ENCODE measurements around the gene ADCY9.

Gene ADCY9

GRCh38 chr16:4087099-4087885 lies 28.9 kb downstream of the ADCY9 start:
- Histone ChIP-seq H3K9me3 (ENCODE audit: severe bottlenecking) (no peaks in the 10 kb centered on the region), H3K4me1 (ENCODE audit: insufficient read depth, poor library complexity, severe bottlenecking) (no peaks in the 10 kb centered on the region), H3K27me3 (ENCODE audit: insufficient read depth, poor library complexity, severe bottlenecking) (no peaks in the 10 kb centered on the region), H3K4me3 (ENCODE audit: severe bottlenecking) (no peak overlapping the region), H3K36me3 (ENCODE audit: low read depth) (no peaks in the 10 kb centered on the region), H3K27ac (ENCODE audit: poor library complexity, severe bottlenecking) (no peak overlapping the region)
- no peak for ATAC-seq (ENCODE audit: low read depth)
- TF ChIP-seq, protein P1, sequence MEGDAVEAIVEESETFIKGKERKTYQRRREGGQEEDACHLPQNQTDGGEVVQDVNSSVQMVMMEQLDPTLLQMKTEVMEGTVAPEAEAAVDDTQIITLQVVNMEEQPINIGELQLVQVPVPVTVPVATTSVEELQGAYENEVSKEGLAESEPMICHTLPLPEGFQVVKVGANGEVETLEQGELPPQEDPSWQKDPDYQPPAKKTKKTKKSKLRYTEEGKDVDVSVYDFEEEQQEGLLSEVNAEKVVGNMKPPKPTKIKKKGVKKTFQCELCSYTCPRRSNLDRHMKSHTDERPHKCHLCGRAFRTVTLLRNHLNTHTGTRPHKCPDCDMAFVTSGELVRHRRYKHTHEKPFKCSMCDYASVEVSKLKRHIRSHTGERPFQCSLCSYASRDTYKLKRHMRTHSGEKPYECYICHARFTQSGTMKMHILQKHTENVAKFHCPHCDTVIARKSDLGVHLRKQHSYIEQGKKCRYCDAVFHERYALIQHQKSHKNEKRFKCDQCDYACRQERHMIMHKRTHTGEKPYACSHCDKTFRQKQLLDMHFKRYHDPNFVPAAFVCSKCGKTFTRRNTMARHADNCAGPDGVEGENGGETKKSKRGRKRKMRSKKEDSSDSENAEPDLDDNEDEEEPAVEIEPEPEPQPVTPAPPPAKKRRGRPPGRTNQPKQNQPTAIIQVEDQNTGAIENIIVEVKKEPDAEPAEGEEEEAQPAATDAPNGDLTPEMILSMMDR (IDR thresholded peaks at IDR 0.05; ENCODE audit: poor library complexity, severe bottlenecking) = no peak
- DNase-seq (ENCODE audit: low spot score) = no peak

GRCh38 chr16:4086153-4086552 lies 30.1 kb downstream of the ADCY9 start:
- Histone ChIP-seq H3K9me3 (ENCODE audit: severe bottlenecking) (no peaks in the 10 kb centered on the region), H3K4me3 (ENCODE audit: severe bottlenecking) (no peak overlapping the region), H3K4me1 (ENCODE audit: insufficient read depth, poor library complexity, severe bottlenecking) (no peaks in the 10 kb centered on the region), H3K36me3 (ENCODE audit: low read depth) (no peaks in the 10 kb centered on the region), H3K27me3 (ENCODE audit: insufficient read depth, poor library complexity, severe bottlenecking) (no peaks in the 10 kb centered on the region), H3K27ac (ENCODE audit: poor library complexity, severe bottlenecking) (no peak overlapping the region)
- ATAC-seq (ENCODE audit: low read depth) (no peak), DNase-seq (ENCODE audit: low spot score) (no peak)
- TF ChIP-seq, protein P1 (IDR thresholded peaks at IDR 0.05; ENCODE audit: poor library complexity, severe bottlenecking) = no peak

DNA sequence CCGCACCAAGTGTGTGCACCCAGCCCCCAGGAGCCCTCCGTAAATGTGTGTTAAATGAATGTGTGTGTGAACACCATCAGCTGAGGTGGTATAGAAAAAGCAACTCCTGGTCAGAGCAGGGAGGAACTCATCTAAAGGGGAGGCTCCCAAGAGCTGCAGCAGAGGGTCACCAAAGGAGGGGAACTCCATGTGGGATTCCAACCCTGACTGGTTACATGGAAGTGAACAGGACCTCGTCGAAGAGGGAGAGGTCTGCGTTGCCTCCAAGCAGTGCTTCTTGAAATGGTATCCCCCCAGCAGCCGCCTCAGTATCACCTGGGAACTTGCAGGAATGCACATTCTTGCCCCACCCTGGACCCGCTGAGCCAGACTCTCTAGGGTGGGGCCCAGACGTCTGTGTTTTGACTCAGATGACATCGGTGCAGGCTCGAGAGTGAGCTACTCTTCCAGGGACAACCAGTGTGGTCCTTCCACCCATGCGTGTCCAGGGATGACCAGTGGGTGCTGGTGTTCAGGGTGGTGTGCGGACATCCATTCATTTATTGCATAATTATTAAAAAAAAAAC lies 30.8 kb downstream of the ADCY9 start:
- Histone ChIP-seq H3K9me3 (ENCODE audit: severe bottlenecking) (no peaks in the 10 kb centered on the region), H3K4me1 (ENCODE audit: insufficient read depth, poor library complexity, severe bottlenecking) (no peaks in the 10 kb centered on the region), H3K4me3 (ENCODE audit: severe bottlenecking) (no peak overlapping the region), H3K27ac (ENCODE audit: poor library complexity, severe bottlenecking) (no peak overlapping the region), H3K36me3 (ENCODE audit: low read depth) (no peaks in the 10 kb centered on the region), H3K27me3 (ENCODE audit: insufficient read depth, poor library complexity, severe bottlenecking) (no peaks in the 10 kb centered on the region)
- TF ChIP-seq, protein P1 (IDR thresholded peaks at IDR 0.05; ENCODE audit: poor library complexity, severe bottlenecking) = no peak
- DNase-seq (ENCODE audit: low spot score) (no peak), ATAC-seq (ENCODE audit: low read depth) (peak; percentile 56; the same call in 2 of the 3 replicates)

DNA sequence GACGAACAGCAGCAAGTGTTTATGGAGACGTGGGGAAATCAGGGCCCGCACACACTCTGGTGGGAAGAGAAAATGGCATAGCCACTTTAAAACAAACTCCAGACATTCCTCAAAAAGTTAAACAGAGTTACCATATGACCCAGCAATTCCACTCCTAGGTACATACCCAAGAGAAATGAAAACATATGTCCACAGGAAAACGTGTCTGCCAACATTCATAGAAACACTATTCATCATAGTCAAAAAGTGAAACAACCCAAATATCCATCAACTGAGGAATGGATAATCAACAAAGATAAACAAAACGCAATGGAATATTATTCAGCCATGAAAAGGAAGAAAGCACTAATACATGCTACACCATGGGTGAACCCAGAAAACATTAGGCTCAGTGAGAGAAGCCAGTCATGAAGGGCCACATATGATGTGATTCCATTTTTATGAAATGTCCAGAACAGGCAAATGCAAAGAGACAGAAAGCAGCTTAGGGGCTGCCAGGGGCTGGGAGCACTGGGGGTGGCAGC lies 32.8 kb downstream of the ADCY9 start:
- Histone ChIP-seq H3K36me3 (ENCODE audit: low read depth) (no peaks in the 10 kb centered on the region), H3K27me3 (ENCODE audit: insufficient read depth, poor library complexity, severe bottlenecking) (no peaks in the 10 kb centered on the region), H3K4me3 (ENCODE audit: severe bottlenecking) (no peak overlapping the region), H3K4me1 (ENCODE audit: insufficient read depth, poor library complexity, severe bottlenecking) (no peaks in the 10 kb centered on the region), H3K9me3 (ENCODE audit: severe bottlenecking) (no peaks in the 10 kb centered on the region), H3K27ac (ENCODE audit: poor library complexity, severe bottlenecking) (no peak overlapping the region)
- TF ChIP-seq, protein P1 (IDR thresholded peaks at IDR 0.05; ENCODE audit: poor library complexity, severe bottlenecking) = no peak
- DNase-seq (ENCODE audit: low spot score) (no peak), ATAC-seq (ENCODE audit: low read depth) (no peak)
